IPS-18c (cell line): ENCODE results near the gene LCNL1.

ENCODE experiments used
- H3K4me3 ChIP-seq: 2 replicates; pipeline ENCODE4 v1.7.0; 2013; ENCODE audit warnings: low read depth, mild to moderate bottlenecking, low read length, moderate library complexity; ENCODE audit not compliant: insufficient read depth
- H3K9me3 ChIP-seq: one replicate; pipeline ENCODE4 v1.6.1; 2013; ENCODE audit warnings: mild to moderate bottlenecking, low read length, moderate library complexity; ENCODE audit not compliant: control insufficient read depth, insufficient read depth

Gene LCNL1

DNA sequence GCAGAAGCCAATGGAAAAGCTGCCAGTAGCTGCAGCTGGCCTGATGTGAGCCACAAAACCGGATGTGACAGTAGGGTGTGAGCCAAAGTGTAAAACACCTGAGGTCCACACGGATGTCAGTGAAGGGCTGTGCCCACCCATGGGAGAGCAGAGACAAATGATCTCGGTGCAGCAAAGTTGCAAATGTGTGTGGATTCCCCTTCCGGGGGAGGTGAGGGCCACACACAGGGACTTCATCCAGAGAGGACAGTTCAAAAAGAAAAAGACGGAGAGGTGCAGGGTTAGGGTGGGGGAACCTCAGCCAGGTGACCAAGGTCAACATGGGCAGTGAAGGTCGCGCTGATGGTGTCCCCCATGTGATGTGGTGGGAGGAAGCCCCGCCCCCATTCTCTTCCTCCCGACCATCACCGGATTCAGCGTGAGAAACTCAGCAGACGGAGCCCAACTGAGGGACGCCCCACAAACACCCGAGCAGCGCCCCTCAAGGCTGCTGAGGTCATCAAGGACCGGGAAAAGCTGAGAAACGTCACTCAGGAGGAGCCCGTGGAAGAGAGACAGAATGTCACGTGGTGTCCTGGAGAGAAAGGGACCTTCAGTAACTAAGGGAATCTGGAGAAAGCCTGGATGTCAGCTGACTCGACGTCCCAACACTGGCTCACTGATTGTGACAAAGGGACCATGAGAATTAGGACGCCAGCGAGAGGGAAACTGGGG lies 16.9 kb upstream of the LCNL1 start:
- no peaks in the 10 kb centered on the region for H3K9me3 ChIP-seq

DNA sequence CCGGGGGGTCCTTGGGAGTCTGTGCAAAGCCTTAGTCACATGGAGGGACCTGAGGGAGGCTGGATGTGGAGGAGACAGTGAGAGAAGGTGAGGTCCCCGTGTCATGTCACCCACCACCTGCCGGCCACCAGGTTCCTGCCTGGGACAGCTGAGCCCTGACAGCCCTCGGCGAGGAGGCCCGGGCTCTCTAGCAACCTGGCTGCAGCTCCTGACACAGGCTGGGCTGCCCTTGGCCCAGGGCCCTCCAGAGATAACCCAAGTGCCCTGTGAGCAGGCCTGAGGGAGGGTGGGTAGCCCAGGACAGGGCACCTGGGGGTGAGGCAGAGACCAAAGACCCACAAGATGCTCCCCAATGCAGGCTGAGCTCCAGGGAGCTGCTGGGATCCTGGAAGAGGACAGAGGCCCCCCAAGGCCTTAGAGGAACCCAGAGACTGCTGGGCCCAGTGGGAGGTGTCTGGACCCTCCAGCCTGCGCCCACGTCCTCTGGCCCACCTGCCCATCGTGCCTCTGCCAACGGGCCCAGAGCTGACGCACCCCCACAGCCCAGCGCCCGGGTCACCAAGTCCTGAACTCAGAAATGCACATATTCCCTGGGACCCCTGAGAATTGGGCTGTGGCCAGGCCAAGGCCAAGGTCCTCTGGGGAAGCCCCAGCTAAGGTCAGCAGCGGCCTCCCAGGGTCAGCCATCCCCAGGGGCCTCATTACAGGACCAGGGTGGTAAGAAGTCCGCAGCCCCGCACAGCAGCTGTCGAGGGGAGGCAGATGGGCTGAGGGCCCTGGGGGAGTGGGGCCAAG lies 14.3 kb upstream of the LCNL1 start:
- Histone ChIP-seq H3K4me3 (no peak overlapping the region), H3K9me3 (no peaks in the 10 kb centered on the region)

More for the DNA sequence above, 16.9 kb upstream of the LCNL1 start:
- H3K4me3 ChIP-seq, result no peak overlapping the region

DNA sequence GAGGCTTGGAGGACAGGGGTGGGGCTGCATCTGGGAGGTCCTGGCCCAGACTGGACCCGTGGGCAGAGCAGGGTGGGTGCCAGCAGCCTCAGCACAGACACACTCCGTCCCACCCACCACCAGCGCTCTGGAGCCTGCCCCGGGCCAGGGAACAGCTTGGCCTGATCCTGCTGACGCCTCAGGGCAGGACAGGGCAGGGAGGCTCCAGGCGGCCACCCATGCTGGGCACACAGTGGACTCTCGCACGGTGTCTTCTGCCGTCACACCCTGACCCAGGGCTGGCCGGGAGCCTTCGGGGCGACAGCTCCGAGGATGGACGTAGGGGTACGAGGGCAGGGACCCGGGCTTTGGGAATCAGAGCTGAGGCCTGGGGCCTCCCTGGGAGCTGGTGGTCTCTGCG lies 13.6 kb upstream of the LCNL1 start:
- peaks cover under 1% of the 10 kb centered on the region for H3K9me3 ChIP-seq

DNA sequence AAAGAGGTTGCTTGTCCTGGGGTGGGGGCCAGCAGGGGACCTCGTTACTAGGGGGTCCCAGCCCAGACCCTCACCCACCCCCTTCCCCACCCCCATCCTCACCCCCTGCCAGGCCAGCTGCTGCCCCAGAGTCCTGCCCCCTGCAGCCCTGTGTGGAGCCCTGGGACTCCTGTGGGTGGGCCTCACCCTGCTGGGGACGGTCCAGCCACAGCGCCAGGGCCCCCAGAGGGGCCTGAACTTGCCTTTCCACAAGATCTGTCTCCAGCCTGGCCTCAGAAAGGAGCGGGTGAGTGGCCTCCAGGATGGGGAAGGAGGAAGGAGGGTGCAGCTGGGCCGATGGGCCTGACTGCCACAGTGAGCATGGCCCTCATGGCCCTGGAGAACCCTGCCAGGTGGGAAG lies 13.0 kb upstream of the LCNL1 start:
- H3K9me3 ChIP-seq, result peaks cover 2% of the 10 kb centered on the region
- H3K4me3 ChIP-seq, result no peak overlapping the region

More for the DNA sequence above, 13.6 kb upstream of the LCNL1 start:
- no peak overlapping the region for H3K4me3 ChIP-seq

DNA sequence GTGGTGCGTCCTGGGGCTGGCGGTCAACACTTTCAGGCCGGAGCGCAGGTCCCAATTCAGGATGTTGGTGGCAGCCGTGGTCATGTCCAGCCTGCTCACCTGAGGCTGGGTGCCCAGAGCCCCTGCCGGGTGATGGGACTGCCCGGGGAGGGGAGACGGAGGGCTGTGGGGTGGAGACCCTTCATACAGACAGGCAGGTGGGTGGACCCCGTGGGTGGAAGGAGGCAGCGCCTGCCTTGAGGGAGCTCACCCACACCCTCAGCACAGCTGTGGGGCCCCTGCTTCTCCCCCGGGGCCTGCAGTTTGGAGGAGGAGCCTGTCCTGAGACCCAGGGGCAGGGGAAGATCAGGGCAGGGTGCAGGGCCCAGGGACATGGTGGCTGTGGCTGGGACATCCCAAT lies 12.4 kb upstream of the LCNL1 start:
- Histone ChIP-seq H3K4me3 (no peak overlapping the region), H3K9me3 (peaks cover 2% of the 10 kb centered on the region)

DNA sequence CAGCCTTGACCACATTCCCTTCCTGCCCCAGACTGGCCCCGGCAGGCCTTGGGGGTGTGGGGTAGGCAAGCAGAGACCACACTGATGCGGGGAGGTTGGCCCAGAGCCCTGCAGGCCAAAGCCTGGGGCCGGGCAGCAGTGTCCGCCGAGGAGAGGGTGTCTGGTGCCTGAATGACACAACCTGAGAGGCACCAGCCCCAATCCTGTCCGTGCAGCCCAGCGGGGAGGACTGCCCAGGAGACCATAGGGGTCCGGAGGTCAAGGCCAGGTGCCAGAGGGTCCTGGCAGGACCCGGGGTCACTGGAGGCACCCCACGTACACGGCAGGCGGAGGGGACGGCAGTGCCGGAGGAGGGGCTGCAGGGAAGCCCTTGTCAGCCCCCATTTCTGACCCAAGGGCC lies 11.0 kb upstream of the LCNL1 start:
- peaks cover 2% of the 10 kb centered on the region for H3K9me3 ChIP-seq
- H3K4me3 ChIP-seq, result no peak overlapping the region

DNA sequence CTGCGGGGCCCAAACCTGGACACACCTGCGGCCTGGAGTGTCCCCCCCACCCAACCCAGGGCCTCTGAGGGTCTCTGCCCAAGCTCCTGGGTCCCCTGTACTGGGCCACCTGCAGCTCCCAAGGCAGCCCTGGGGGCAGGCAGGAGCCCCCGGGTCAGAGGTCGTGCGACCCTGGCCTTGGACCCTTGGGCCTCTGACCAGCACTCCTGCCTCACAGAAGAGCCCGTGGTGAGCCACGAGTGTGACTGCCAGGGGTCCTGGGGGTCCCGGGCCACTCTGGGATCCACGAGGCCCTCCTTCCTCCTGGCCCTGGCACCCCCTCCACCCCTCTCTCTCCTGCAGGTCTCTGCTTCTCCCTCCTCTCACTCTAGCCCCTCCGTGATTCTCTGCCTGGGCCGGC lies 10.5 kb upstream of the LCNL1 start:
- H3K9me3 ChIP-seq, result peaks cover 2% of the 10 kb centered on the region
- H3K4me3 ChIP-seq, result no peak overlapping the region

DNA sequence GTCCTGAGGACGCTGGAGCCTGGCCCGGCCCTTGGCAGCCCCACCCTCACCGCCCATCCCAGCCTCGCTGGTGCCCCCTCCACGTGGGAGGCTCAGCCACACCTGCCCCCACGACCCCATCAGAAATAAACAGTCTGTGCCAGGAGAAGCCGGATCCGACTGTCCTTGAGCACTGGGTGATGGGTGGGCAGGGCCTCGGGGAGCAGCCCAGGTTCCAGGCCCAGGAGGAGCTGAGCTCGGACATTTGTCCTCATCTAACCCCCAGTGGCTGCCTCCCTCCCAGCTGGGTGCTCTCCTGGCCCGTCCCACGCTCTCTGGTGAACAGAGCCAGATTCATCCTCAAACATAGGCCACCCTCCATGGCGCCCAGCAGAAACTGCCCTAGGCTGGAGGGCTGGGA lies 10.1 kb upstream of the LCNL1 start:
- no peak overlapping the region for H3K4me3 ChIP-seq
- peaks cover 2% of the 10 kb centered on the region for H3K9me3 ChIP-seq

DNA sequence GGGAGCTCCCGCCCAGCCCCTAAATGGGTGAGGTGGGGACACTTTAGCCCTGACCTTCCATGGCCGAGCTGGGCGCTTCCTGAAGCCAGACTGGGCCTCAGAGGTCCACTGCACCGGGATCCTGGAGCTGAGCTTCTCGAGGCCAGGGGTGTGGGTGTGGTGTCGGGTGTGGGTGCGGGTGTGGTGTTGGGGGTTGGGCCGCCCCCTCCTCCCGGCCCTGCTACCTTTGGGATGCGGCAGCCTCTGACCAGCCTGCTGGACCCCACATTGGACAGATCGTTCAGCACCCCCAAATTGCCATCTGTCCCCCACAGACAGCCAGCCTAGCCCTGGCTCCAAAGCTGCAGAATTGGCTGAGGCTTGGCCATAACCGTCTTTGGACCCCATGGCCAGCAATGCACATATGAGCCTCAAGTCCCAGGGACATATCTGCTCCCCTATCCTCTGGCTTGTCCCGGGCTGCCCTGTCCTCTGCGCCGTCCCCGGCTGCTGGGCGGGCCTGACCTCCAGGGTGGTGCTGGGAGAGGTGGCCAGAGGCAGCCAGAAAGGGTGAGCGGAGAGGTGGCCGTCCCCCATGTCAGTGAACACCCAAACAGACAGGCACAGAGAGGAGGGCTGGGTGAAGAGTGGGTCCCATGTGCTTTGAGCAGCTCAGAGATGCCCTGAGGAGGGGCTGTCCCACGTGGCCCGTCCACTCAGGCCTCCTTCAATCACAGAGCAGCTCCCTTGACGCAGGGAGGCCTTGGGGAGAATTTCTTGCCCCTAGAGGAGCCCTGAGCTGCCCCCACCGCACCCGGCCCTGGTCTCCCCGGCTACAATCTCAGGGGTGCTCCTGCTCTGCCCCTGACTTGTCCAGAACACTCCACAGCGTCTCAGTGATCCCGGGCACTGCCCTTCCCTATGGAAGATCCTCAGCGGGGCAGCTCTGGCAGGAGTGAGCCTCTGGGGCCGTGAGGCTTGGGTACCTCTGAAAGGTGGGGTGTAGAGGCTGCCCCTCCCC lies 8.9 kb upstream of the LCNL1 start:
- peaks cover 2% of the 10 kb centered on the region for H3K9me3 ChIP-seq
- no peak overlapping the region for H3K4me3 ChIP-seq

DNA sequence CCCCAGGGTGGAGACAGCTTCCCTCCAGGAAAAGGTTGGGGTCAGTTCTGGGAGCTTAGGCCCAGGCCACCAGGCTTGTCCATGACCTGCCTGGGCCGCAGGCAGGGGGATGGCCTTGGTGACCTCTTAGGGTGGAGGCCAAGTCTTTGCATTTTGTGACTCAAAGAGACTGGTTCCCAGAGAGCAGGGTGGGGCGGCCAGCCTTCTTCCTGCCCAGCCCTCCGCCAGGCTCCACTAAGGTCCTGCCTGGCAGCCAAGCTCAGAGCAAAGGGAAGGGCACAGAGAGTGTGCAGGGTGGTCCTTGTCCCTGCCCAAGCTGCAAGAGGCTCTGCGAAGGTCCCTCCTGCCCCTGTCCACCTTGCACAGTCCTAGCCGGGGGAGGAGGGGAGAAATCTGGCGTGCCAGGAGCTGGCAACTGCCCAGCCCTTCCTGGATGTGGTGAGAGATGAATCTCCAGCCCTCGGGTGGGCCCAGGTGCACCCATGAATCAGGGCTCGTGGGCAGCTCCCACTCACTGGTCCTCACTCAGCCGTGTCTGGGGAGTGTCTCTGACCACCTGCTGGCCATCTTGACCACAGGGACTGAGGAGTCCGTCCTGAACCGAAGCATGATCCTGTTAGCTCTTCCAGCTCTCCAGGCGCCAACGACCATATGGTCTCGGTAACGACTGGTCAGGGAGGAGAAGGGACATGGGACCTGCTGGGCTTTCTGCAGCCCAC lies 7.8 kb upstream of the LCNL1 start:
- H3K9me3 ChIP-seq, result peaks cover 2% of the 10 kb centered on the region

DNA sequence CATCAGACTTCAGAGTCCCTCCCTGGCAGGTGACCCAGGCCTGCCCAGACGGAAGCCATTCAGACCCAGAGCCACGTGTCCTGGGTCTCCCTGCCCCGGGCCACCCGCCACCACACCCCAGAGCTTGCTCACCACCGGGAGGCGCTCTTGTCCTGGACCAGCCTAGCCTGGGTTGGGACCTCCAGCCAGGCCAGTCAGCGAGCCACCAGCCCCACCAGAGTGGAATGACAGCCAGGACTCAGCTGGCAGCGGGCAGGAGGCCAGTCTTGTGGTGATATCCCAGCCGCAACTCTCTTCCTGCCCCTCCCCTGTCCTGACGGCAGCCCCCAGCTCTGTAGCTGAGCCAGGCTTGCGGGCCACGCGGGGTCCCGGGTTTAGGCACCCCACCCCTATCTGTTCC lies 7.1 kb upstream of the LCNL1 start:
- H3K9me3 ChIP-seq, result peaks cover 2% of the 10 kb centered on the region
- H3K4me3 ChIP-seq, result no peak overlapping the region

More for the DNA sequence above, 7.8 kb upstream of the LCNL1 start:
- H3K4me3 ChIP-seq, result no peak overlapping the region

DNA sequence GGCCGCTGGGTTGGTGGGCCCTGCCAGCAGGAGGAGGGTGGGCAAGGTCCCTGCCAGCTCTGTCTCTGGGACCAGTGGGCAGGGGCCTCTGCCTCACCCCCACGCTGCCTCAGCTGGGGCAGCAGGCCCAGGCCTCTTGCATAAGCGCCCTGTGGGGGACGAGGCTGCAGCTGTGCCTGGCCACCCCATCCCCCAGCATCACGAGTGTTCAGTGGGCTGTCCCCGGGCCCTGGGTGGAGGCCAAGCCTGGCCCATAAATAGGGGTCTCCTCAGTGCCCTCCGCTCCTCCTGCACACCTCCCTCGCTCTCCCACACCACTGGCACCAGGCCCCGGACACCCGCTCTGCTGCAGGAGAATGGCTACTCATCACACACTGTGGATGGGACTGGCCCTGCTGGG lies 5.6 kb upstream of the LCNL1 start, which contains the start of gene PTGDS:
Gene PTGDS (plus strand): TSS at position 282 of the 400 bp plus-strand sequence. CDS start 75 bp downstream, at position 357.
- H3K4me3 ChIP-seq, result peak within 1 kb of the TSS; percentile 61
- peaks cover 2% of the 10 kb centered on the region for H3K9me3 ChIP-seq

DNA sequence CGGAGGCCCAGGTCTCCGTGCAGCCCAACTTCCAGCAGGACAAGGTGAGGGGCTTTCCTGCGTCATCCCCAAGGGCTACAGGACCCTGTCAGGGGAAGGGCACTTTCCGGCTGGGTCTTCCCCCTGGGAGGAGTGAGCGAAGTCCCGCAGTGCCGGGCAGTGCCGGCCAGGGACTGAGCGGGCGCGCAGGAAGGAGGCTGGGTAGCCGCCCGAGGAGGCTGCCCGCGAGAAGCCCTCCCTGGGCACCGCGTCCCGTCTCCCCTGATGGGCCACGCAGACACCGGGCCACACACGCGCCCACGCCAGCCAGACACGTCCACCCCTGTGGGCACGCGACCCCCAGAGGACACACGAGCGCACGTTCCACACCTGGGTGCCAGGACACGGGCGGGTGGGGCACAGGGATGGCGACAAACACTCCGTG lies 5.1 kb upstream of the LCNL1 start:
- H3K9me3 ChIP-seq, result peaks cover 2% of the 10 kb centered on the region
- peak overlapping the region; percentile 61 for H3K4me3 ChIP-seq

DNA sequence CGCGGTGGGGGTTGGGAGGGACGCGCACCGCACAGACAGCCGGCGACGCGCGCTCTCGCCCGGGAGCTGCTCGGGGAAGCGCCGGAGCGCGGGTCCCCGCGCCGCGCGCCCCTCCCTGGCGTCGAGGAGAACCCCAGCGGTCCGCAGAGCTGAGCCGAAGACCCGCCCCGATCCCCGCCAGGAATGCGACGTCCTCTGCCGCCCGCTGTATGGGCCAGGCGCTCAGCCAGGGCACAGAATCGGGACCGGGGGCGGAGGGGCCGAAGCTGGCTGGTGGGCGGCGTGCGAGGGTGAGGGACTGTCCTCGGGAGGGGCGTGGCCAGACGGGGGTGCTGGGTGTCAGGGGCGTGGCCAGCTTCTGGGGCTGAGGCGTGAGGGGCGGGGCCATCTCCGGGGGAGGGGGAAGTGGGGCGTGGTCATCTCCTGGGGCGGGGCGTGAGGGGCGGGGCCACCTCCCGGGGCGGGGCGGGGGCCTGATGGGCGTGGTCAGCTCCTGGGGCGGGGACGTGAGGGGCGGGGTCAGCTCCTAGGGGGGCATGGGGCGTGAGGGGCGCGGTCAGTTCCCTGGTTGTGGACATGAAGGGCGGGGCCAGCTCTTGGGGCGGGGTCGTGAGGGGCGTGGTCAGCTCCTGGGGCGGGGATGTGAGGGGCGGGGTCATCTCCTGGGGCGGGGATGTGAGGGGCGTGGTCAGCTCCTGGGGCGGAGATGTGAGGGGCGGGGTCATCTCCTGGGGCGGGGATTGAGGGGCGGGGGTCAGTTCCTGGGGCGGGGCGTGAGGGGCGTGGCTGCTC lies 4.5 kb upstream of the LCNL1 start:
- H3K4me3 ChIP-seq, result peak overlapping the region; percentile 61
- peaks cover 2% of the 10 kb centered on the region for H3K9me3 ChIP-seq

DNA sequence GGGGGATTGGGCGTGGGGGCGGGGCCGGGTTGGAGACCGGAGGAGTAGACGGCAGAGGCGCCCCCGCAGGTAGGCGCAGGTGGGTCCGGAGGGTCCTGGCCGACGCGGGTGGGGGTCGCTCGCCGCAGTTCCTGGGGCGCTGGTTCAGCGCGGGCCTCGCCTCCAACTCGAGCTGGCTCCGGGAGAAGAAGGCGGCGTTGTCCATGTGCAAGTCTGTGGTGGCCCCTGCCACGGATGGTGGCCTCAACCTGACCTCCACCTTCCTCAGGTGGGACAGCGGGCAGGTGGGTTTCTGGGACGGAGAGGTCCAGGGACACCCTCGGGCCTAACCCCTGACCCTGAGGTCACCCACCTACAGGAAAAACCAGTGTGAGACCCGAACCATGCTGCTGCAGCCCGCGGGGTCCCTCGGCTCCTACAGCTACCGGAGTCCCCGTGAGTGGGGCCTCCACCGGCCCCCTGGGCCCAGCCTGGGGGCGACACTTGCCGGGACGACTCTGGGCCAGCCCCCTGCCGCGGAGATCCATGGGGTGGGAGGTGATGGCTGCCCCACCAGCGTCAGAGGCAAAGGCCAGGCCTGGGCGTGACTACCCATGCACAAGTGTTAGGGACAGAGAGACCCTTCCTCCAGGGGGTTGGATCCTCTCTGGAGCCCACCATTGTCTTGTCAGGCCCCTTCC lies 3.8 kb upstream of the LCNL1 start:
- peak overlapping the region; percentile 31; the same call in 1 of the 2 replicates for H3K4me3 ChIP-seq

More for the DNA sequence above, 3.8 kb upstream of the LCNL1 start:
- peaks cover 2% of the 10 kb centered on the region for H3K9me3 ChIP-seq
